ENCODE data around the gene TRAPPC12.
"Not testable (repeated sequence)": the region's sequence is repeated elsewhere in the genome, so short reads cannot be mapped to it uniquely, and the experiment has no call there.

Gene TRAPPC12

GRCh38 chr2:3368261-3368722, 11.2 kb upstream of the TRAPPC12 start:
- WGBS, 2 experiments: 97 to 98% methylated on average over 4 of the region's 4 CpGs
- no peak overlapping the region for H3K4me3 ChIP-seq (ENCODE audit: insufficient read depth, low read depth, low read length)
- no peak overlapping the region for H3K27ac ChIP-seq (ENCODE audit: insufficient read depth, low read depth, low read length, poor library complexity, severe bottlenecking)
- no peaks in the 10 kb centered on the region for H3K36me3 ChIP-seq (ENCODE audit: control insufficient read depth, insufficient read depth, low read length)
- no peaks in the 10 kb centered on the region for H3K9me3 ChIP-seq (ENCODE audit: control insufficient read depth, low read length)
- no peaks in the 10 kb centered on the region for H3K27me3 ChIP-seq (ENCODE audit: control insufficient read depth, insufficient read depth, low read length, poor library complexity, severe bottlenecking)
- no peaks in the 10 kb centered on the region for H3K4me1 ChIP-seq (ENCODE audit: control insufficient read depth, insufficient read depth, low read length)

GRCh38 chr2:3369340-3370181, 9.9 kb upstream of the TRAPPC12 start:
- not testable (repeated sequence) for H3K27me3 ChIP-seq (ENCODE audit: control insufficient read depth, insufficient read depth, low read length, poor library complexity, severe bottlenecking); H3K9me3 ChIP-seq (ENCODE audit: control insufficient read depth, low read length); H3K36me3 ChIP-seq (ENCODE audit: control insufficient read depth, insufficient read depth, low read length); H3K4me1 ChIP-seq (ENCODE audit: control insufficient read depth, insufficient read depth, low read length); H3K4me3 ChIP-seq (ENCODE audit: insufficient read depth, low read depth, low read length); H3K27ac ChIP-seq (ENCODE audit: insufficient read depth, low read depth, low read length, poor library complexity, severe bottlenecking)
- 92 to 93% methylated on average over 24 to 29 of the region's 34 CpGs for WGBS, 2 experiments

- H3K27ac ChIP-seq (ENCODE audit: insufficient read depth, low read depth, low read length, poor library complexity, severe bottlenecking): no peak overlapping the region
- no peaks in the 10 kb centered on the region for H3K36me3 ChIP-seq (ENCODE audit: control insufficient read depth, insufficient read depth, low read length)
- peak overlapping the region; percentile 94 for H3K4me3 ChIP-seq (ENCODE audit: insufficient read depth, low read depth, low read length)
- WGBS, 2 experiments: 78 to 82% methylated on average over 5 to 6 of the region's 6 CpGs
- no peaks in the 10 kb centered on the region for H3K9me3 ChIP-seq (ENCODE audit: control insufficient read depth, low read length)
- no peaks in the 10 kb centered on the region for H3K27me3 ChIP-seq (ENCODE audit: control insufficient read depth, insufficient read depth, low read length, poor library complexity, severe bottlenecking)
- peaks cover 17% of the 10 kb centered on the region for H3K4me1 ChIP-seq (ENCODE audit: control insufficient read depth, insufficient read depth, low read length)
These were observed 2.7 kb upstream of the TRAPPC12 start for GRCh38 chr2:3376821-3377220.

GRCh38 chr2:3377279-3377611, 2.2 kb upstream of the TRAPPC12 start:
- Histone ChIP-seq H3K27ac (ENCODE audit: insufficient read depth, low read depth, low read length, poor library complexity, severe bottlenecking) (no peak overlapping the region), H3K9me3 (ENCODE audit: control insufficient read depth, low read length) (no peaks in the 10 kb centered on the region), H3K4me3 (ENCODE audit: insufficient read depth, low read depth, low read length) (peak overlapping the region; percentile 94), H3K36me3 (ENCODE audit: control insufficient read depth, insufficient read depth, low read length) (peaks cover under 1% of the 10 kb centered on the region), H3K4me1 (ENCODE audit: control insufficient read depth, insufficient read depth, low read length) (peaks cover 17% of the 10 kb centered on the region), H3K27me3 (ENCODE audit: control insufficient read depth, insufficient read depth, low read length, poor library complexity, severe bottlenecking) (no peaks in the 10 kb centered on the region)
- 1 to 3% methylated on average over 8 of the region's 8 CpGs for WGBS, 2 experiments

GRCh38 chr2:3377612-3378432, 1.7 kb upstream of the TRAPPC12 start, which contains the start of gene EIPR1:
Gene EIPR1, minus strand, starts transcription at chr2:3377818. Its CDS starts 129 bp downstream, at chr2:3377689.
- Histone ChIP-seq H3K27me3 (ENCODE audit: control insufficient read depth, insufficient read depth, low read length, poor library complexity, severe bottlenecking) (no peaks in the 10 kb centered on the region), H3K36me3 (ENCODE audit: control insufficient read depth, insufficient read depth, low read length) (peaks cover 4% of the 10 kb centered on the region), H3K27ac (ENCODE audit: insufficient read depth, low read depth, low read length, poor library complexity, severe bottlenecking) (no peak within 1 kb of the TSS), H3K4me3 (ENCODE audit: insufficient read depth, low read depth, low read length) (peak within 1 kb of the TSS; percentile 94), H3K9me3 (ENCODE audit: control insufficient read depth, low read length) (no peaks in the 10 kb centered on the region), H3K4me1 (ENCODE audit: control insufficient read depth, insufficient read depth, low read length) (peaks cover 17% of the 10 kb centered on the region)
- WGBS, 2 experiments: 3 to 4% methylated on average over 57 of the region's 57 CpGs

GRCh38 chr2:3379339-3379646, 201 bp upstream of the TRAPPC12 start:
- 9% methylated on average over 8 of the region's 8 CpGs for WGBS, 2 experiments
- peaks cover 4% of the 10 kb centered on the region for H3K36me3 ChIP-seq (ENCODE audit: control insufficient read depth, insufficient read depth, low read length)
- H3K27me3 ChIP-seq (ENCODE audit: control insufficient read depth, insufficient read depth, low read length, poor library complexity, severe bottlenecking): no peaks in the 10 kb centered on the region
- peaks cover 17% of the 10 kb centered on the region for H3K4me1 ChIP-seq (ENCODE audit: control insufficient read depth, insufficient read depth, low read length)
- H3K9me3 ChIP-seq (ENCODE audit: control insufficient read depth, low read length): no peaks in the 10 kb centered on the region
- H3K4me3 ChIP-seq (ENCODE audit: insufficient read depth, low read depth, low read length): peak overlapping the region; percentile 91
- H3K27ac ChIP-seq (ENCODE audit: insufficient read depth, low read depth, low read length, poor library complexity, severe bottlenecking): no peak overlapping the region

- WGBS, 2 experiments: 94 to 97% methylated on average over 10 of the region's 10 CpGs
- peaks cover 21% of the 10 kb centered on the region for H3K36me3 ChIP-seq (ENCODE audit: control insufficient read depth, insufficient read depth, low read length)
These were observed 7.0 kb downstream of the TRAPPC12 start for GRCh38 chr2:3386448-3386958.

GRCh38 chr2:3387011-3387410, 7.5 kb downstream of the TRAPPC12 start:
- WGBS, 2 experiments: 98% methylated on average over 5 of the region's 5 CpGs
- Histone ChIP-seq H3K36me3 (ENCODE audit: control insufficient read depth, insufficient read depth, low read length) (peaks cover 26% of the 10 kb centered on the region), H3K4me3 (ENCODE audit: insufficient read depth, low read depth, low read length) (no peak overlapping the region), H3K4me1 (ENCODE audit: control insufficient read depth, insufficient read depth, low read length) (no peaks in the 10 kb centered on the region), H3K27me3 (ENCODE audit: control insufficient read depth, insufficient read depth, low read length, poor library complexity, severe bottlenecking) (no peaks in the 10 kb centered on the region), H3K9me3 (ENCODE audit: control insufficient read depth, low read length) (no peaks in the 10 kb centered on the region), H3K27ac (ENCODE audit: insufficient read depth, low read depth, low read length, poor library complexity, severe bottlenecking) (no peak overlapping the region)

More at GRCh38 chr2:3386448-3386958, 7.0 kb downstream of the TRAPPC12 start:
- H3K27ac ChIP-seq (ENCODE audit: insufficient read depth, low read depth, low read length, poor library complexity, severe bottlenecking): no peak overlapping the region
- no peaks in the 10 kb centered on the region for H3K9me3 ChIP-seq (ENCODE audit: control insufficient read depth, low read length)
- H3K4me1 ChIP-seq (ENCODE audit: control insufficient read depth, insufficient read depth, low read length): no peaks in the 10 kb centered on the region
- no peaks in the 10 kb centered on the region for H3K27me3 ChIP-seq (ENCODE audit: control insufficient read depth, insufficient read depth, low read length, poor library complexity, severe bottlenecking)
- H3K4me3 ChIP-seq (ENCODE audit: insufficient read depth, low read depth, low read length): no peak overlapping the region

GRCh38 chr2:3387644-3388411, 8.3 kb downstream of the TRAPPC12 start:
- 96% methylated on average over 89 of the region's 89 CpGs for WGBS, 2 experiments
- no peaks in the 10 kb centered on the region for H3K27me3 ChIP-seq (ENCODE audit: control insufficient read depth, insufficient read depth, low read length, poor library complexity, severe bottlenecking)
- peaks cover 24% of the 10 kb centered on the region for H3K36me3 ChIP-seq (ENCODE audit: control insufficient read depth, insufficient read depth, low read length)

GRCh38 chr2:3388412-3388738, 8.9 kb downstream of the TRAPPC12 start:
- WGBS, 2 experiments: 93 to 97% methylated on average over 31 of the region's 31 CpGs
- Histone ChIP-seq H3K4me3 (ENCODE audit: insufficient read depth, low read depth, low read length) (no peak overlapping the region), H3K27ac (ENCODE audit: insufficient read depth, low read depth, low read length, poor library complexity, severe bottlenecking) (no peak overlapping the region), H3K4me1 (ENCODE audit: control insufficient read depth, insufficient read depth, low read length) (no peaks in the 10 kb centered on the region), H3K27me3 (ENCODE audit: control insufficient read depth, insufficient read depth, low read length, poor library complexity, severe bottlenecking) (no peaks in the 10 kb centered on the region), H3K9me3 (ENCODE audit: control insufficient read depth, low read length) (no peaks in the 10 kb centered on the region), H3K36me3 (ENCODE audit: control insufficient read depth, insufficient read depth, low read length) (peaks cover 24% of the 10 kb centered on the region)

More at GRCh38 chr2:3387644-3388411, 8.3 kb downstream of the TRAPPC12 start:
- no peak overlapping the region for H3K4me3 ChIP-seq (ENCODE audit: insufficient read depth, low read depth, low read length)
- no peaks in the 10 kb centered on the region for H3K9me3 ChIP-seq (ENCODE audit: control insufficient read depth, low read length)
- H3K4me1 ChIP-seq (ENCODE audit: control insufficient read depth, insufficient read depth, low read length): no peaks in the 10 kb centered on the region
- H3K27ac ChIP-seq (ENCODE audit: insufficient read depth, low read depth, low read length, poor library complexity, severe bottlenecking): no peak overlapping the region
